Brain microvascular endothelial cell (primary cell): ENCODE measurements around the gene IQSEC1.

Source experiments
- DNase-seq: peaks from one replicate; pipeline ENCODE4 v3.0.0-alpha.2; 2020
- H3K27ac ChIP-seq: fragments of 250-450 bp; sonication (Bioruptor Pico); 2 replicates; pipeline ENCODE4 v1.5.1; 2020; ENCODE audit warnings: mild to moderate bottlenecking, moderate library complexity
- H3K27me3 ChIP-seq: fragments of 250-450 bp; sonication (Bioruptor Pico); replicated peaks from 2 replicates; pipeline ENCODE4 v1.5.1; 2020; ENCODE audit warnings: mild to moderate bottlenecking
- H3K36me3 ChIP-seq: fragments of 250-450 bp; sonication (Bioruptor Pico); replicated peaks from 2 replicates; pipeline ENCODE4 v1.5.1; 2020; ENCODE audit warnings: mild to moderate bottlenecking
- H3K4me3 ChIP-seq: 2 replicates; pipeline ENCODE4 v1.5.1; 2011; ENCODE audit warnings: low read depth, mild to moderate bottlenecking, control low read depth, low read length, moderate library complexity
- CTCF ChIP-seq: IDR thresholded peaks from 2 replicates; pipeline ENCODE4 v1.5.1; 2011; ENCODE audit warnings: low read depth, mild to moderate bottlenecking, moderate library complexity, low read length, control low read depth, inconsistent platforms; ENCODE audit errors: missing control alignments
- in situ Hi-C: cut with HindIII; loops from 2 replicates; pipeline ENCODE4 v1.10.0; 2017; ENCODE audit warnings: low sequenced_read_pairs, low pct_ligation_motif_present

The IQSEC1 gene

GRCh38 chr3:12984023-12984823, 89.0 kb downstream of the IQSEC1 start:
- H3K27me3 ChIP-seq = peaks cover 2% of the 10 kb centered on the region
- in situ Hi-C loops = no loop called here
- DNase-seq = peak; percentile 69
- no peak overlapping the region for H3K4me3 ChIP-seq
- peak; percentile 91 for TF ChIP-seq CTCF
- no peak overlapping the region for H3K27ac ChIP-seq
- H3K36me3 ChIP-seq = no peaks in the 10 kb centered on the region

DNA sequence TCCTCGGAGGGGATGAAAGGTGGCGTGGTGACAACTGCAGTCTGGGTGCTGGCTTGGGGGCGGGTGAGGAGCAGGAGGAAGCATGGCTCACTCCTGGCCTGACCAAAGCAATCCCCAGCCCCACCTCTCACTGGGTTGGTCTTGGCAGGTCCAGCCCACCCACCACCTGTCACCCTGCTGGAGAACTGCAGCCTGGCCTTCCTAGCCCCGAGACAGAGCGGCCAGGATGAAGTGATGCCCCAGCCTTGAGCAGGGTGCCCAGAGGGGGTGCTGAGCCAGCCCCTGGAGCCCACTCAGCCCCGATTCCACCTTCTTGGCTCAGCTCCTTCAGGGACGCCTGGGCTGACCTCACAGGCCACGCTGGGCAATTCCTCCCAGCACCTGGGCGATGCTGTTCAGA, 89.9 kb downstream of the IQSEC1 start:
- in situ Hi-C loops = no loop called here
- Histone ChIP-seq H3K27ac (no peak overlapping the region), H3K36me3 (no peaks in the 10 kb centered on the region), H3K27me3 (peaks cover 2% of the 10 kb centered on the region), H3K4me3 (no peak overlapping the region)
- no peak for DNase-seq
- no peak for TF ChIP-seq CTCF

DNA sequence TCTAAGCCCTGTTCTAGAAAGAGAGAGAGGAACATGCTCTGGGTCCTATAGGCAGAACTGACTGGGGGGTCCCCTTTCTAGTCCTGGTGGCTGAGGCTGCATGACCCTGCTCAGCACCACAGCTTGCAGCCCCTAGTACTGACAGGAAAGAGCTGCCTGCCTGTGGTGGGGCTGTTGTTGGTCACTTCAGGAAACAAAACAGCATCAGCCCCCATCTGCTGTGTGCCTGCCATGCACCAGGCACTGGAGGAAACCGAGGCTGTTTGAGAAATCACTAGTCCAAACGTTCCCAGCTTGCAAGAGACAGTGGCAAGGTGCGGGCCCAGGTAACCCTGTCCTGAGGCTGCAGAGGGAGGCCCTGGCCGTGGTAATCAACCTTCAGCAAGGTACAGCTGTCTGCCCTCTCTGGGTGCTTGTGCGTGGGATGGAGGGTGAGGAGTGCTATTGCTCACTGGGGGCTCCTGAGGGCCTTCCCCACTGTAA, 90.6 kb downstream of the IQSEC1 start:
- Histone ChIP-seq H3K27ac (no peak overlapping the region), H3K27me3 (peaks cover 2% of the 10 kb centered on the region), H3K36me3 (no peaks in the 10 kb centered on the region), H3K4me3 (no peak overlapping the region)
- in situ Hi-C loops = no loop called here
- no peak for DNase-seq
- no peak for TF ChIP-seq CTCF

- no peak for TF ChIP-seq CTCF
- Histone ChIP-seq H3K27me3 (peaks cover 2% of the 10 kb centered on the region), H3K4me3 (no peak overlapping the region), H3K36me3 (no peaks in the 10 kb centered on the region), H3K27ac (no peak overlapping the region)
- in situ Hi-C loops = no loop called here
- DNase-seq = no peak
Measured at GRCh38 chr3:12981306-12982275, 91.6 kb downstream of the IQSEC1 start.

- H3K27ac ChIP-seq = no peak overlapping the region
- TF ChIP-seq CTCF = no peak
- H3K36me3 ChIP-seq = no peaks in the 10 kb centered on the region
- in situ Hi-C loops = no loop called here
- DNase-seq = no peak
- peaks cover 2% of the 10 kb centered on the region for H3K27me3 ChIP-seq
- no peak overlapping the region for H3K4me3 ChIP-seq
Measured at GRCh38 chr3:12980596-12981290, 92.5 kb downstream of the IQSEC1 start.
